GM13977 (cell line): ENCODE measurements around the gene GNAI2.

Source experiments
- DNase-seq: peaks from one replicate; pipeline ENCODE4 v3.0.0; 2012; ENCODE audit warnings: low spot score
- in situ Hi-C: fragments of 300-500 bp; cut with MboI; formaldehyde crosslinking; loops from one replicate; pipeline ENCODE4 v1.12.0; 2022; ENCODE audit warnings: low sequenced_read_pairs, low pct_unique_long_range_greater_than_20kb, mixed read lengths, inconsistent platforms; ENCODE audit not compliant: unreplicated experiment
- TF ChIP-seq, protein P1 (sequence below): IDR thresholded peaks from 2 replicates; pipeline ENCODE4 v1.5.1; 2012; ENCODE audit warnings: mild to moderate bottlenecking, control low read depth; ENCODE audit not compliant: insufficient read depth; ENCODE audit errors: extremely low read depth, missing control alignments

Gene GNAI2

GRCh38 chr3:50303013-50303815 is 67.2 kb downstream of the GNAI2 start, which contains the start of gene HYAL1:
Gene HYAL1 (minus strand): TSS chr3:50303574. CDS start chr3:50302956, 618 bp downstream.
- in situ Hi-C loops: no loop called here
- TF ChIP-seq, protein P1, sequence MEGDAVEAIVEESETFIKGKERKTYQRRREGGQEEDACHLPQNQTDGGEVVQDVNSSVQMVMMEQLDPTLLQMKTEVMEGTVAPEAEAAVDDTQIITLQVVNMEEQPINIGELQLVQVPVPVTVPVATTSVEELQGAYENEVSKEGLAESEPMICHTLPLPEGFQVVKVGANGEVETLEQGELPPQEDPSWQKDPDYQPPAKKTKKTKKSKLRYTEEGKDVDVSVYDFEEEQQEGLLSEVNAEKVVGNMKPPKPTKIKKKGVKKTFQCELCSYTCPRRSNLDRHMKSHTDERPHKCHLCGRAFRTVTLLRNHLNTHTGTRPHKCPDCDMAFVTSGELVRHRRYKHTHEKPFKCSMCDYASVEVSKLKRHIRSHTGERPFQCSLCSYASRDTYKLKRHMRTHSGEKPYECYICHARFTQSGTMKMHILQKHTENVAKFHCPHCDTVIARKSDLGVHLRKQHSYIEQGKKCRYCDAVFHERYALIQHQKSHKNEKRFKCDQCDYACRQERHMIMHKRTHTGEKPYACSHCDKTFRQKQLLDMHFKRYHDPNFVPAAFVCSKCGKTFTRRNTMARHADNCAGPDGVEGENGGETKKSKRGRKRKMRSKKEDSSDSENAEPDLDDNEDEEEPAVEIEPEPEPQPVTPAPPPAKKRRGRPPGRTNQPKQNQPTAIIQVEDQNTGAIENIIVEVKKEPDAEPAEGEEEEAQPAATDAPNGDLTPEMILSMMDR: no peak
- DNase-seq: no peak

DNA sequence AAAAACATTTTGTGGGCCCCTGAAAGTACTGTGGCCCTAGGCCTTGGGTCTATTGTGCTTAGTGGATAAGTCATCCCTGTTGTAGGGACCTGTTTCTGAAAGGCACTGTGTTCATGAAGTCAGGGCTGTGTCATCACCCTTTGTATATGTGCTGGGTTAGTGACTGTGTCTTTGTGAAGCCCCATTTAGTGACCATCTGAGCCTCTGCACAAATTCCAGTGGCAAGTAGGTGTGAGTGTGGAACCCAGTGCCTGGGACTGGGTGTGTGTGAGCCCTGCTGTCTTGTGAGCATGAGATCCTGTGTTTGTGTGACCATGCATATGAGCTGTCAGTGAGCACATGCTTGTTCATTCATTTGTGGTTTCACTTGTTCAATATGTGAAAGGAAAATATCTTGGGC is 68.6 kb downstream of the GNAI2 start:
- DNase-seq: no peak
- in situ Hi-C loops: no loop called here
- TF ChIP-seq, protein P1: no peak
